Measurements from ENCODE around the gene TARBP1. TPM values are rescaled to one million over a fixed set of nuclear protein-coding genes. Genes with fewer than 3 reads are reported as not detected.

TARBP1 gene
- total RNA-seq, 1 experiment from 2014 or later, result 45.5 TPM

- Mint-ChIP-seq H3K36me3 (ENCODE audit: insufficient read depth, unreplicated experiment) (peaks cover 75% of the 10 kb centered on the region), H3K4me1 (ENCODE audit: insufficient read depth, unreplicated experiment) (no peaks in the 10 kb centered on the region), H3K27me3 (ENCODE audit: insufficient read depth, unreplicated experiment) (no peaks in the 10 kb centered on the region), H3K4me3 (ENCODE audit: unreplicated experiment) (no peak overlapping the region), H3K9me3 (ENCODE audit: unreplicated experiment) (no peaks in the 10 kb centered on the region), H3K27ac (ENCODE audit: low read depth, unreplicated experiment) (no peak overlapping the region)
- TF ChIP-seq CTCF (IDR thresholded peaks at IDR 0.05; ENCODE audit: unreplicated experiment), result no peak
- POLR2A ChIA-PET, result interaction anchor here (0.6 to 2.1 kb wide), 3 partner anchors 12 to 1253 kb away, joined by 3 to 5 read pairs (median 3); no protein-coding TSS in a partner anchor
- DNase-seq (ENCODE audit: unreplicated experiment), result no peak
- BruUV-seq (replicated peaks), result no TSS peak
- intact Hi-C loops (cut with micrococcal nuclease), result no loop called here
- CTCF ChIA-PET, result interaction anchor here (0.6 to 0.8 kb wide), 4 partner anchors 32 to 633 kb away, joined by 3 to 6 read pairs (median 3); no protein-coding TSS in a partner anchor
Observed at GRCh38 chr1:234454926-234455325, 24.1 kb downstream of the TARBP1 start.

- CTCF ChIA-PET, result interaction anchor here (0.6 to 1.4 kb wide), 3 partner anchors 12 to 45 kb away, joined by 3 to 5 read pairs (median 3); no protein-coding TSS in a partner anchor
- BruUV-seq (replicated peaks), result no TSS peak
- Mint-ChIP-seq H3K4me1 (ENCODE audit: insufficient read depth, unreplicated experiment) (no peaks in the 10 kb centered on the region), H3K9me3 (ENCODE audit: unreplicated experiment) (no peaks in the 10 kb centered on the region), H3K27ac (ENCODE audit: low read depth, unreplicated experiment) (no peak overlapping the region), H3K4me3 (ENCODE audit: unreplicated experiment) (no peak overlapping the region), H3K36me3 (ENCODE audit: insufficient read depth, unreplicated experiment) (peaks cover 78% of the 10 kb centered on the region), H3K27me3 (ENCODE audit: insufficient read depth, unreplicated experiment) (no peaks in the 10 kb centered on the region)
- intact Hi-C loops (cut with micrococcal nuclease), result no loop called here
- POLR2A ChIA-PET, result interaction anchor here (0.6 to 1.5 kb wide), 2 partner anchors 8 to 330 kb away, joined by 3 read pairs; no protein-coding TSS in a partner anchor
- DNase-seq (ENCODE audit: unreplicated experiment), result no peak
- TF ChIP-seq CTCF (IDR thresholded peaks at IDR 0.05; ENCODE audit: unreplicated experiment), result no peak
Observed at GRCh38 chr1:234452406-234452965, 26.5 kb downstream of the TARBP1 start.

GRCh38 chr1:234440348-234440747 lies 38.6 kb downstream of the TARBP1 start:
- Mint-ChIP-seq H3K9me3 (ENCODE audit: unreplicated experiment) (peaks cover 14% of the 10 kb centered on the region), H3K36me3 (ENCODE audit: insufficient read depth, unreplicated experiment) (peaks cover 62% of the 10 kb centered on the region), H3K4me1 (ENCODE audit: insufficient read depth, unreplicated experiment) (no peaks in the 10 kb centered on the region), H3K27ac (ENCODE audit: low read depth, unreplicated experiment) (no peak overlapping the region), H3K27me3 (ENCODE audit: insufficient read depth, unreplicated experiment) (no peaks in the 10 kb centered on the region), H3K4me3 (ENCODE audit: unreplicated experiment) (no peak overlapping the region)
- intact Hi-C loops (cut with micrococcal nuclease), result no loop called here
- no peak for DNase-seq (ENCODE audit: unreplicated experiment)
- ChIA-PET POLR2A (no interaction called here), CTCF (interaction anchor here (0.6 to 0.9 kb wide), 5 partner anchors 10 to 670 kb away, joined by 3 to 4 read pairs (median 3); no protein-coding TSS in a partner anchor)
- TF ChIP-seq CTCF (IDR thresholded peaks at IDR 0.05; ENCODE audit: unreplicated experiment), result no peak
- BruUV-seq (replicated peaks), result no TSS peak

GRCh38 chr1:234438579-234438978 lies 40.4 kb downstream of the TARBP1 start:
- Mint-ChIP-seq H3K27ac (ENCODE audit: low read depth, unreplicated experiment) (no peak overlapping the region), H3K27me3 (ENCODE audit: insufficient read depth, unreplicated experiment) (no peaks in the 10 kb centered on the region), H3K4me3 (ENCODE audit: unreplicated experiment) (no peak overlapping the region), H3K9me3 (ENCODE audit: unreplicated experiment) (peaks cover 14% of the 10 kb centered on the region), H3K36me3 (ENCODE audit: insufficient read depth, unreplicated experiment) (peaks cover 72% of the 10 kb centered on the region), H3K4me1 (ENCODE audit: insufficient read depth, unreplicated experiment) (peaks cover 9% of the 10 kb centered on the region)
- no TSS peak for BruUV-seq (replicated peaks)
- POLR2A ChIA-PET, result interaction anchor here (0.6 to 1.3 kb wide), 5 partner anchors 32 to 1142 kb away, joined by 3 to 7 read pairs (median 3); partner anchors contain the start of gene COA6
- no peak for DNase-seq (ENCODE audit: unreplicated experiment)
- intact Hi-C loops (cut with micrococcal nuclease), result no loop called here
- CTCF ChIA-PET, result interaction anchor here (0.6 to 0.7 kb wide), 2 partner anchors 329 to 1020 kb away, joined by 3 to 5 read pairs; no protein-coding TSS in a partner anchor
- TF ChIP-seq CTCF (IDR thresholded peaks at IDR 0.05; ENCODE audit: unreplicated experiment), result no peak
